Measurements from ENCODE around the gene TET1.
"Not testable (repeated sequence)": the region's sequence is repeated elsewhere in the genome, so short reads cannot be mapped to it uniquely, and the experiment has no call there.

TET1 gene

DNA sequence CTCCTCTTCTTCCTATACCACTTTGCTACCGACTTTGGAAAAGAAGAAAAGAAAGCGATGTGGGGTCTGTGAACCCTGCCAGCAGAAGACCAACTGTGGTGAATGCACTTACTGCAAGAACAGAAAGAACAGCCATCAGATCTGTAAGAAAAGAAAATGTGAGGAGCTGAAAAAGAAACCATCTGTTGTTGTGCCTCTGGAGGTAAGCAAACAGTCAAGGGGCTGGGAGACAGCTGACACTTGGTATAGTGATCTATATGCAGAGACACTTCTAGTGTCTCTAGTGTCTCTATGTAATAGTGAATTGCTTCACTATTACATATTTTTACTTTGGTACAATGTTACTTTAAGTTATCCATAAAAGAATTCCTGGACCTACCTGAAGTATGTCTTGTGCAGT is 13.9 kb downstream of the TET1 start:
- no peak overlapping the region for H3K27ac ChIP-seq
- no peak overlapping the region for H3K4me2 ChIP-seq (ENCODE audit: low read length)
- H3K9me3 ChIP-seq (ENCODE audit: control insufficient read depth, low read length) = no peaks in the 10 kb centered on the region
- H3K27me3 ChIP-seq (ENCODE audit: control insufficient read depth, insufficient read depth, low read length) = no peaks in the 10 kb centered on the region
- H2AFZ ChIP-seq = no peak overlapping the region
- no peaks in the 10 kb centered on the region for H3K4me1 ChIP-seq
- TF ChIP-seq, protein P1, sequence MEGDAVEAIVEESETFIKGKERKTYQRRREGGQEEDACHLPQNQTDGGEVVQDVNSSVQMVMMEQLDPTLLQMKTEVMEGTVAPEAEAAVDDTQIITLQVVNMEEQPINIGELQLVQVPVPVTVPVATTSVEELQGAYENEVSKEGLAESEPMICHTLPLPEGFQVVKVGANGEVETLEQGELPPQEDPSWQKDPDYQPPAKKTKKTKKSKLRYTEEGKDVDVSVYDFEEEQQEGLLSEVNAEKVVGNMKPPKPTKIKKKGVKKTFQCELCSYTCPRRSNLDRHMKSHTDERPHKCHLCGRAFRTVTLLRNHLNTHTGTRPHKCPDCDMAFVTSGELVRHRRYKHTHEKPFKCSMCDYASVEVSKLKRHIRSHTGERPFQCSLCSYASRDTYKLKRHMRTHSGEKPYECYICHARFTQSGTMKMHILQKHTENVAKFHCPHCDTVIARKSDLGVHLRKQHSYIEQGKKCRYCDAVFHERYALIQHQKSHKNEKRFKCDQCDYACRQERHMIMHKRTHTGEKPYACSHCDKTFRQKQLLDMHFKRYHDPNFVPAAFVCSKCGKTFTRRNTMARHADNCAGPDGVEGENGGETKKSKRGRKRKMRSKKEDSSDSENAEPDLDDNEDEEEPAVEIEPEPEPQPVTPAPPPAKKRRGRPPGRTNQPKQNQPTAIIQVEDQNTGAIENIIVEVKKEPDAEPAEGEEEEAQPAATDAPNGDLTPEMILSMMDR (IDR thresholded peaks at IDR 0.05) = no peak
- H3K79me2 ChIP-seq = no peaks in the 10 kb centered on the region
- no peak overlapping the region for H3K9ac ChIP-seq
- H3K4me3 ChIP-seq (ENCODE audit: low read depth, low read length) = no peak overlapping the region
- H3K36me3 ChIP-seq (ENCODE audit: control insufficient read depth, insufficient read depth, low read length) = no peaks in the 10 kb centered on the region

- Histone ChIP-seq H3K27me3 (ENCODE audit: control insufficient read depth, insufficient read depth, low read length) (no peaks in the 10 kb centered on the region), H3K27ac (no peak overlapping the region), H3K36me3 (ENCODE audit: control insufficient read depth, insufficient read depth, low read length) (no peaks in the 10 kb centered on the region)
These were observed 16.0 kb downstream of the TET1 start for GRCh38 chr10:68576118-68576517.

DNA sequence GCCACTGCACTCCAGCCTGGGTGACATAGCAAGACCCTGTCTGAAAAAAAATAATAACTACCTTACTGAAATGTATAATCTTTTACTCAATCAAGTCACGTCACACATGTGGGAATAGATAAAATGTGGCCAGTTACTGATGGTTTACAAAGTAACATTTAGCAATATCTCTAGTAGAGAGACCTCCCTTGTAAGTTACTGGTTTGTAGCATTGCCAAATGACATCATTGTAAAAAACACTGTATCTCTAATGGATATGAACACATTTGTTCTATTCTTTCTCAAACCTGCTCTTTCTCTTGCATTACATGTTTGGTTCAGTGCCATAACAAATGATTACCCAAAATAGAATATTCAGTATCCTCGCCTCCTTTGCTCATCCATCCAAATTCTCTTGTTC is 18.8 kb downstream of the TET1 start:
- Histone ChIP-seq H3K4me2 (ENCODE audit: low read length) (no peak overlapping the region), H2AFZ (no peak overlapping the region), H3K27me3 (ENCODE audit: control insufficient read depth, insufficient read depth, low read length) (no peaks in the 10 kb centered on the region), H3K9ac (no peak overlapping the region), H3K36me3 (ENCODE audit: control insufficient read depth, insufficient read depth, low read length) (no peaks in the 10 kb centered on the region), H3K9me3 (ENCODE audit: control insufficient read depth, low read length) (no peaks in the 10 kb centered on the region), H3K4me3 (ENCODE audit: low read depth, low read length) (no peak overlapping the region), H3K27ac (no peak overlapping the region), H3K4me1 (no peaks in the 10 kb centered on the region), H3K79me2 (no peaks in the 10 kb centered on the region)
- TF ChIP-seq, protein P1 (IDR thresholded peaks at IDR 0.05) = no peak

More at GRCh38 chr10:68576118-68576517, 16.0 kb downstream of the TET1 start:
- Histone ChIP-seq H3K79me2 (no peaks in the 10 kb centered on the region), H3K9me3 (ENCODE audit: control insufficient read depth, low read length) (no peaks in the 10 kb centered on the region), H3K9ac (no peak overlapping the region), H3K4me3 (ENCODE audit: low read depth, low read length) (no peak overlapping the region), H2AFZ (no peak overlapping the region), H3K4me1 (no peaks in the 10 kb centered on the region), H3K4me2 (ENCODE audit: low read length) (no peak overlapping the region)
- TF ChIP-seq, protein P1 (IDR thresholded peaks at IDR 0.05) = no peak

DNA sequence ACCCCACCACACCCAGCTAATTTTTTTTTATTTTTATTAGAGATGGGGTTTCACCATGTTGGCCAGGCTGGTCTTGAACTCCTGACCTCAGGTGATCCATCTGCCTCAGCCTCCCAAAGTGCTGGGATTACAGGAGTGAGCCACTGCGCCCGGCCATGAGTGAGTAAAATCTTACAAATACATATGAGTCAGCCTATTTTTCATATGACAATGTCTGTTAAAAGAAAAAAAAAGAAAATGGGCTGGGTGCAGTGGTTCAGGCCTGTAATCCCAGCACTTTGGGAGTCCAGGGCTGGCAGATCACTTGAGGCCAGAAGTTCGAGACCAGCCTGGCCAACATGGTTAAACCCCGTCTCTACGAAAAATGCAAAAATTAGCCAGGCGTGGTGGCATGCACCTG is 24.1 kb downstream of the TET1 start:
- not testable (repeated sequence) for H2AFZ ChIP-seq

GRCh38 chr10:68586606-68587305 is 26.6 kb downstream of the TET1 start:
- Histone ChIP-seq H3K9ac (no peak overlapping the region), H3K79me2 (no peaks in the 10 kb centered on the region), H3K9me3 (ENCODE audit: control insufficient read depth, low read length) (no peaks in the 10 kb centered on the region), H3K36me3 (ENCODE audit: control insufficient read depth, insufficient read depth, low read length) (no peaks in the 10 kb centered on the region), H3K27ac (no peak overlapping the region), H2AFZ (no peak overlapping the region), H3K4me1 (no peaks in the 10 kb centered on the region), H3K27me3 (ENCODE audit: control insufficient read depth, insufficient read depth, low read length) (no peaks in the 10 kb centered on the region), H3K4me3 (ENCODE audit: low read depth, low read length) (no peak overlapping the region), H3K4me2 (ENCODE audit: low read length) (no peak overlapping the region)
- TF ChIP-seq, protein P1 (IDR thresholded peaks at IDR 0.05) = no peak

More for the DNA sequence above, 24.1 kb downstream of the TET1 start:
- H3K27me3 ChIP-seq (ENCODE audit: control insufficient read depth, insufficient read depth, low read length); H3K4me1 ChIP-seq; H3K9me3 ChIP-seq (ENCODE audit: control insufficient read depth, low read length); H3K36me3 ChIP-seq (ENCODE audit: control insufficient read depth, insufficient read depth, low read length); H3K27ac ChIP-seq; H3K4me3 ChIP-seq (ENCODE audit: low read depth, low read length); H3K79me2 ChIP-seq; H3K9ac ChIP-seq; H3K4me2 ChIP-seq (ENCODE audit: low read length): not testable (repeated sequence)
